A673 (cell line): Measurements from ENCODE around the gene SEM1. TPM values are rescaled to one million over a fixed set of nuclear protein-coding genes. Genes with fewer than 3 reads are reported as not detected.

ENCODE experiments used
- BruUV-seq: library from RNA; stranded (reverse); fragments of 400-500 nt; replicated peaks from 2 replicates; lab custom pipeline; 2021; lab: Mats Ljungman, UMichigan
- CTCF ChIA-PET: fragments of 300-600 bp; sonication (Branson Sonifier 250); formaldehyde crosslinking; loops from one replicate; lab custom pipeline; 2022; ENCODE audit warnings: antibody characterized with exemption; lab: Charles Lee
- POLR2A ChIA-PET: fragments of 300-600 bp; sonication (Branson Sonifier 250); formaldehyde crosslinking; loops from one replicate; lab custom pipeline; 2022; ENCODE audit warnings: antibody characterized with exemption; ENCODE audit not compliant: low non-redundant PET; lab: Charles Lee
- DNase-seq: peaks from one replicate; pipeline ENCODE4 v3.0.0-alpha.2; 2015; ENCODE audit warnings: low spot score
- H3K27ac ChIP-seq: fragments of 200-600 bp; sonication (generic); 2 replicates; pipeline ENCODE4 v1.5.1; 2016; ENCODE audit warnings: mixed run types, low read depth, mild to moderate bottlenecking, mixed read lengths, antibody characterized with exemption, low read length; ENCODE audit not compliant: poor library complexity, severe bottlenecking
- H3K27me3 ChIP-seq: fragments of 200-600 bp; sonication (generic); replicated peaks from 2 replicates; pipeline ENCODE4 v1.6.1; 2017; ENCODE audit warnings: mixed run types, low read depth, mild to moderate bottlenecking, mixed read lengths, antibody characterized with exemption, low read length; ENCODE audit not compliant: insufficient read depth, poor library complexity
- H3K36me3 ChIP-seq: fragments of 200-600 bp; sonication (generic); 2 replicates; pipeline ENCODE4 v1.6.1; 2016; ENCODE audit warnings: mixed run types, mild to moderate bottlenecking, mixed read lengths, antibody characterized with exemption, low read length; ENCODE audit not compliant: insufficient read depth, poor library complexity, severe bottlenecking
- H3K4me1 ChIP-seq: fragments of 200-600 bp; sonication (generic); 2 replicates; pipeline ENCODE4 v1.6.1; 2017; ENCODE audit warnings: mixed run types, mild to moderate bottlenecking, mixed read lengths, antibody characterized with exemption, low read length; ENCODE audit not compliant: insufficient read depth, poor library complexity, severe bottlenecking
- H3K4me3 ChIP-seq: fragments of 200-600 bp; sonication (generic); 2 replicates; pipeline ENCODE4 v1.5.1; 2016; ENCODE audit warnings: low read depth, mixed run types, mild to moderate bottlenecking, mixed read lengths, low read length; ENCODE audit not compliant: poor library complexity, severe bottlenecking
- H3K9me3 ChIP-seq: fragments of 200-600 bp; sonication (generic); 2 replicates; pipeline ENCODE4 v1.6.1; 2016; ENCODE audit warnings: mixed run types, low read depth, mild to moderate bottlenecking, mixed read lengths, antibody characterized with exemption, low read length; ENCODE audit not compliant: poor library complexity, severe bottlenecking
- CTCF ChIP-seq: fragments of 300-800, 200-600 bp; sonication (generic); conservative IDR thresholded peaks from 2 replicates; pipeline ENCODE4 v1.5.1; 2017; ENCODE audit warnings: low read depth, mild to moderate bottlenecking, antibody characterized with exemption, low read length, moderate library complexity, mixed read lengths
- EZH2 ChIP-seq: fragments of 200-600 bp; sonication (generic); IDR thresholded peaks from 2 replicates; pipeline ENCODE4 v1.6.1; 2017; ENCODE audit warnings: borderline replicate concordance, low read depth, mild to moderate bottlenecking, mixed read lengths, antibody characterized with exemption, low read length; ENCODE audit not compliant: poor library complexity, severe bottlenecking
- intact Hi-C: fragments of 100-400 bp; cut with micrococcal nuclease; formaldehyde crosslinking; loops from one replicate; pipeline ENCODE4 v1.10.0; 2022; ENCODE audit not compliant: unreplicated experiment
- total RNA-seq: library from RNA; stranded (reverse); gene quantifications from 2 replicates; pipeline ENCODE4 v1.2.3, GENCODE V29; 2021

Gene SEM1
- total RNA-seq, 1 experiment from 2014 or later = 122 TPM

GRCh38 chr7:96713037-96713436 lies 3.4 kb upstream of the SEM1 start:
- H3K27ac ChIP-seq = no peak overlapping the region
- H3K27me3 ChIP-seq = no peaks in the 10 kb centered on the region
- no peak for DNase-seq
- no peak overlapping the region for H3K4me3 ChIP-seq
- peaks cover 8% of the 10 kb centered on the region for H3K4me1 ChIP-seq
- intact Hi-C loops = no loop called here
- peaks cover 3% of the 10 kb centered on the region for H3K36me3 ChIP-seq
- BruUV-seq = no TSS peak
- POLR2A ChIA-PET = no interaction called here
- TF ChIP-seq EZH2 = no peak
- no peak for TF ChIP-seq CTCF
- CTCF ChIA-PET = no interaction called here
- H3K9me3 ChIP-seq = peaks cover 2% of the 10 kb centered on the region

GRCh38 chr7:96710544-96710943 lies 898 bp upstream of the SEM1 start:
- H3K36me3 ChIP-seq = peaks cover 9% of the 10 kb centered on the region
- H3K9me3 ChIP-seq = peaks cover 2% of the 10 kb centered on the region
- TF ChIP-seq EZH2 (no peak), CTCF (no peak)
- peaks cover 13% of the 10 kb centered on the region for H3K4me1 ChIP-seq
- no peak overlapping the region for H3K27ac ChIP-seq
- CTCF ChIA-PET = no interaction called here
- H3K4me3 ChIP-seq = no peak overlapping the region
- intact Hi-C loops = no loop called here
- no TSS peak for BruUV-seq
- POLR2A ChIA-PET = no interaction called here
- no peaks in the 10 kb centered on the region for H3K27me3 ChIP-seq
- DNase-seq = no peak

- Histone ChIP-seq H3K27ac (peak overlapping the region; percentile 98), H3K4me1 (peaks cover 13% of the 10 kb centered on the region), H3K9me3 (peaks cover 2% of the 10 kb centered on the region), H3K27me3 (no peaks in the 10 kb centered on the region), H3K4me3 (peak overlapping the region; percentile 92), H3K36me3 (peaks cover 17% of the 10 kb centered on the region)
- no TSS peak for BruUV-seq
- TF ChIP-seq EZH2 = no peak
- no peak for TF ChIP-seq CTCF
- ChIA-PET POLR2A (interaction anchor here (0.7 kb wide), 1 partner anchor 170 kb away, joined by 3 read pairs; no protein-coding TSS in a partner anchor), CTCF (no interaction called here)
- intact Hi-C loops = no loop called here
- DNase-seq = peak; percentile 14
Measured at GRCh38 chr7:96708872-96709271, 774 bp downstream of the SEM1 start.
